HepG2 (cell line): ENCODE results near the gene COPS8. TPM values are rescaled to one million over a fixed set of nuclear protein-coding genes. Genes with fewer than 3 reads are reported as not detected.

Experiments used
- CENPX ChIP-seq: sonication (generic); formaldehyde crosslinking; IDR thresholded peaks from 2 replicates; pipeline ENCODE4 v1.9.0; 2021; ENCODE audit warnings: mild to moderate bottlenecking, missing genetic modification reagents, moderate library complexity
- DMTF1 ChIP-seq: sonication (generic); formaldehyde crosslinking; IDR thresholded peaks from 2 replicates; pipeline ENCODE4 v1.4.0; 2020; ENCODE audit warnings: mild to moderate bottlenecking, missing genetic modification reagents
- ETS1 ChIP-seq: sonication (generic); formaldehyde crosslinking; IDR thresholded peaks from 2 replicates; pipeline ENCODE4 v1.4.0; 2020; ENCODE audit warnings: missing genetic modification reagents
- ETV6 ChIP-seq: sonication (generic); formaldehyde crosslinking; conservative IDR thresholded peaks from 2 replicates; pipeline ENCODE4 v1.4.0; 2020; ENCODE audit warnings: missing genetic modification reagents
- FOSL2 ChIP-seq: sonication (generic); formaldehyde crosslinking; IDR thresholded peaks from 2 replicates; pipeline ENCODE4 v1.4.0; 2020; ENCODE audit warnings: missing genetic modification reagents
- GMEB1 ChIP-seq: sonication (generic); formaldehyde crosslinking; IDR thresholded peaks from 2 replicates; pipeline ENCODE4 v1.5.1; 2020; ENCODE audit warnings: missing genetic modification reagents, mild to moderate bottlenecking, borderline replicate concordance
- HOXA9 ChIP-seq: sonication (generic); formaldehyde crosslinking; IDR thresholded peaks from 2 replicates; pipeline ENCODE4 v1.8.1; 2022; ENCODE audit warnings: missing genetic modification reagents, mild to moderate bottlenecking, moderate library complexity, borderline replicate concordance
- NR2C2 ChIP-seq: sonication (generic); formaldehyde crosslinking; IDR thresholded peaks from 2 replicates; pipeline ENCODE4 v1.4.0; 2020; ENCODE audit warnings: missing genetic modification reagents, mild to moderate bottlenecking, moderate library complexity, borderline replicate concordance
- RCOR2 ChIP-seq: IDR thresholded peaks from 2 replicates; pipeline ENCODE4 v1.6.1; 2016; ENCODE audit warnings: missing biosample characterization, missing genetic modification reagents
- RFX3 ChIP-seq: IDR thresholded peaks from 2 replicates; pipeline ENCODE4 v1.6.1; 2016; ENCODE audit warnings: missing biosample characterization, missing genetic modification reagents
- SUZ12 ChIP-seq: fragments of 150-350 bp; IDR thresholded peaks from 2 replicates; pipeline ENCODE4 v1.6.1; 2014; ENCODE audit warnings: low read depth, low read length
- TAF15 ChIP-seq: fragments of 200-400 bp; formaldehyde crosslinking; IDR thresholded peaks from one replicate; pipeline ENCODE4 v1.6.1; 2018; ENCODE audit warnings: mild to moderate bottlenecking, low read depth, low read length; ENCODE audit not compliant: poor library complexity, severe bottlenecking
- TMF1 ChIP-seq: sonication (generic); formaldehyde crosslinking; IDR thresholded peaks from 2 replicates; pipeline ENCODE4 v1.8.1; 2022; ENCODE audit warnings: low read depth, missing genetic modification reagents
- ZNF17 ChIP-seq: sonication (generic); formaldehyde crosslinking; IDR thresholded peaks from 2 replicates; pipeline ENCODE4 v1.5.0; 2020; ENCODE audit warnings: mild to moderate bottlenecking, missing genetic modification reagents
- ZNF20 ChIP-seq: sonication (generic); formaldehyde crosslinking; IDR thresholded peaks from 2 replicates; pipeline ENCODE4 v1.4.0; 2020; ENCODE audit warnings: mild to moderate bottlenecking, moderate library complexity, missing genetic modification reagents
- ZNF274 ChIP-seq: sonication (generic); formaldehyde crosslinking; IDR thresholded peaks from 2 replicates; pipeline ENCODE4 v1.5.1; 2020; ENCODE audit warnings: mild to moderate bottlenecking, missing genetic modification reagents
- ZNF276 ChIP-seq: sonication (generic); formaldehyde crosslinking; IDR thresholded peaks from 2 replicates; pipeline ENCODE4 v1.4.0; 2020; ENCODE audit warnings: mild to moderate bottlenecking, low read depth, missing genetic modification reagents
- ZNF292 ChIP-seq: sonication (generic); formaldehyde crosslinking; IDR thresholded peaks from 2 replicates; pipeline ENCODE4 v1.8.1; 2022; ENCODE audit warnings: mild to moderate bottlenecking, low read depth, missing genetic modification reagents, borderline replicate concordance
- ZNF567 ChIP-seq: sonication (generic); formaldehyde crosslinking; IDR thresholded peaks from 2 replicates; pipeline ENCODE4 v1.8.1; 2023; ENCODE audit warnings: mild to moderate bottlenecking, missing genetic modification reagents, borderline replicate concordance
- ZNF580 ChIP-seq: IDR thresholded peaks from 2 replicates; pipeline ENCODE4 v1.6.1; 2016; ENCODE audit warnings: low read depth, borderline replicate concordance
- ZNF740 ChIP-seq: sonication (generic); formaldehyde crosslinking; IDR thresholded peaks from 2 replicates; pipeline ENCODE4 v1.4.0; 2020; ENCODE audit warnings: missing genetic modification reagents
- polyA plus RNA-seq, 8 experiments: library from polyadenylated mRNA; depleted of rRNA in 3 of 8; stranded (reverse) in 7 of 8; unstranded in 1 of 8; fragments of >200 nt; fragmentation: Illumina TruSeq in 4 of 8; extraction: Trizol in 4 of 8; gene quantifications; 2 replicates each; pipeline versions ENCODE4 v1.2.1 to v1.2.3, GENCODE V29; 2011 to 2016; ENCODE audit warnings: low read depth in 4 of 8, missing spikeins in 1 of 8, mixed read lengths in 1 of 8; ENCODE audit not compliant: insufficient read depth in 1 of 8
- total RNA-seq, 5 experiments: library from RNA; depleted of rRNA; stranded (reverse); fragments of >200 nt; fragmentation: Illumina TruSeq; extraction: Trizol; gene quantifications; 2 replicates each; pipeline ENCODE4 v1.2.3, GENCODE V29; 2016; ENCODE audit warnings: low read depth in 1 of 5

COPS8 gene
- total and polyA plus RNA-seq, 2 of the 13 experiments (the other 11 are each of a cell fraction or from before 2014, with no cell fraction given) = 86.3 to 96.6 TPM

- TF ChIP-seq ETS1 (no peak), ZNF276 (CRISPR knock-in tag) (peak; percentile 54; the same call in 1 of the 2 replicates), DMTF1 (CRISPR knock-in tag) (no peak), TAF15 (no peak), ZNF580 (peak; percentile 92; the same call in 1 of the 2 replicates), TMF1 (no peak), FOSL2 (peak; percentile 87), ZNF567 (CRISPR knock-in tag) (no peak), NR2C2 (peak; percentile 98), ZNF740 (CRISPR knock-in tag) (0 out of 2 replicates have a peak, but pooled peaks have one; percentile 14), ETV6 (CRISPR knock-in tag) (no peak; the same call in 1 of the 2 replicates), HOXA9 (no peak; the same call in 1 of the 2 replicates), ZNF292 (CRISPR knock-in tag) (peak; percentile 90; the same call in 1 of the 2 replicates), ZNF17 (no peak), SUZ12 (no peak), ZNF20 (CRISPR knock-in tag) (no peak), RFX3 (CRISPR knock-in tag) (no peak), RCOR2 (CRISPR knock-in tag) (peak; percentile 33; the same call in 1 of the 2 replicates), ZNF274 (CRISPR knock-in tag) (peak; percentile 36; the same call in 1 of the 2 replicates), GMEB1 (CRISPR knock-in tag) (peak; percentile 77), CENPX (CRISPR knock-in tag) (no peak)
Measured at GRCh38 chr2:237075749-237076599, 9.7 kb upstream of the COPS8 start (continued).
